Astrocyte of the cerebellum (primary cell): ENCODE data around the gene SPATA6L.

ENCODE experiments used
- DNase-seq: peaks from one replicate; pipeline ENCODE4 v3.0.0-alpha.2; 2011; ENCODE audit warnings: low read depth
- H3K4me3 ChIP-seq: 2 replicates; pipeline ENCODE4 v1.5.1; 2011; ENCODE audit warnings: mild to moderate bottlenecking, low read depth, low read length, moderate library complexity
- in situ Hi-C: cut with HindIII; loops from 2 replicates; pipeline ENCODE4 v1.10.0; 2017; ENCODE audit warnings: low sequenced_read_pairs
- TF ChIP-seq, protein P1 (sequence below): IDR thresholded peaks from 2 replicates; pipeline ENCODE4 v1.5.1; 2012; ENCODE audit warnings: low read length, low read depth, moderate library complexity, mild to moderate bottlenecking; ENCODE audit errors: missing control alignments

Gene SPATA6L

GRCh38 chr9:4689687-4690104, 23.4 kb upstream of the SPATA6L start:
- in situ Hi-C loops = no loop called here
- TF ChIP-seq, protein P1, sequence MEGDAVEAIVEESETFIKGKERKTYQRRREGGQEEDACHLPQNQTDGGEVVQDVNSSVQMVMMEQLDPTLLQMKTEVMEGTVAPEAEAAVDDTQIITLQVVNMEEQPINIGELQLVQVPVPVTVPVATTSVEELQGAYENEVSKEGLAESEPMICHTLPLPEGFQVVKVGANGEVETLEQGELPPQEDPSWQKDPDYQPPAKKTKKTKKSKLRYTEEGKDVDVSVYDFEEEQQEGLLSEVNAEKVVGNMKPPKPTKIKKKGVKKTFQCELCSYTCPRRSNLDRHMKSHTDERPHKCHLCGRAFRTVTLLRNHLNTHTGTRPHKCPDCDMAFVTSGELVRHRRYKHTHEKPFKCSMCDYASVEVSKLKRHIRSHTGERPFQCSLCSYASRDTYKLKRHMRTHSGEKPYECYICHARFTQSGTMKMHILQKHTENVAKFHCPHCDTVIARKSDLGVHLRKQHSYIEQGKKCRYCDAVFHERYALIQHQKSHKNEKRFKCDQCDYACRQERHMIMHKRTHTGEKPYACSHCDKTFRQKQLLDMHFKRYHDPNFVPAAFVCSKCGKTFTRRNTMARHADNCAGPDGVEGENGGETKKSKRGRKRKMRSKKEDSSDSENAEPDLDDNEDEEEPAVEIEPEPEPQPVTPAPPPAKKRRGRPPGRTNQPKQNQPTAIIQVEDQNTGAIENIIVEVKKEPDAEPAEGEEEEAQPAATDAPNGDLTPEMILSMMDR = no peak
- H3K4me3 ChIP-seq = no peak overlapping the region
- no peak for DNase-seq

- no peak for DNase-seq
- in situ Hi-C loops = no loop called here
- H3K4me3 ChIP-seq = no peak overlapping the region
- TF ChIP-seq, protein P1 = no peak
These were observed 22.7 kb upstream of the SPATA6L start for GRCh38 chr9:4689021-4689420.

- no peak overlapping the region for H3K4me3 ChIP-seq
- TF ChIP-seq, protein P1 = no peak
- in situ Hi-C loops = no loop called here
- no peak for DNase-seq
These were observed 20.3 kb upstream of the SPATA6L start for GRCh38 chr9:4686584-4686983.

DNA sequence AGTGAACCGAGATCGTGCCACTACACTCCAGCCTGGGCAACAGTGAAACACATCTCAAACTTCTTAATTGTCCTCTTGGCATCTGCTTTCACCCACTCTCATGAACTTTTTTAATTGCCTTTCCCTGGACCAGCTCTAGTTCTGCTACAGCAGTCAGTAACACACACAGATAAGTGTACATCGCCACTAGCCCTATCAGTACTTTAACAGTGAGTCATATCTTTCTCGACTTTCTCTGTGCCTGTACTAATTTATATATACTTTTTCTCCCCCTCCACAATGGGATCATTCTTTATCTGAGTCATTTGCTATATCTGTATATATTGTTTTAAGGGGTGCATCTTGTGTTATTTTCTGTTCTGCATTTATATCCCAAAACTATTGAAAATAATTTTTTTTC, 19.8 kb upstream of the SPATA6L start:
- in situ Hi-C loops = no loop called here

GRCh38 chr9:4684820-4685219, 18.5 kb upstream of the SPATA6L start:
- no peak overlapping the region for H3K4me3 ChIP-seq
- in situ Hi-C loops = no loop called here
- TF ChIP-seq, protein P1 = no peak
- DNase-seq = no peak

More for the DNA sequence above, 19.8 kb upstream of the SPATA6L start:
- H3K4me3 ChIP-seq = no peak overlapping the region
- TF ChIP-seq, protein P1 = no peak
- DNase-seq = no peak

GRCh38 chr9:4680750-4681149, 14.5 kb upstream of the SPATA6L start:
- in situ Hi-C loops = no loop called here
- no peak for DNase-seq
- H3K4me3 ChIP-seq = peak overlapping the region; percentile 90
- TF ChIP-seq, protein P1 = no peak

DNA sequence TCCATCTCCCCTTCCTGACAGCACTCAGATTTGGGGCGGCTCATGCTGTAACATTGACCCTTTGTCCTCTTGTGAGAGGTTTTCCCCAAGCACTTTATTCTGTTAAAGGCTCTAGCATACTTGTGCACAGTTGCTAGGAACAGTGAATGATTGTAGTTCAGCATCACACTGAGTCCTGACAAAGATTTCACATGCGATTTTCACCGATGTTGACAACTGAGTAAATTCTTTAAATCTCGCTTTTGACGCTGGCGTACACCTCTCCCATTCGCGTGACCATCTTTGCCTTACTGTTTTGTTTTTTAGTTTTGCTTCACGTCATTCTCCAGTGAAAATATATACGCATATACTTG, 13.9 kb upstream of the SPATA6L start:
- in situ Hi-C loops = no loop called here
- DNase-seq = no peak
- TF ChIP-seq, protein P1 = no peak
- H3K4me3 ChIP-seq = peak overlapping the region; percentile 90
